Lung microvascular endothelial cell (primary cell): ENCODE data around the gene FGA. TPM values are rescaled to one million over a fixed set of nuclear protein-coding genes. Genes with fewer than 3 reads are reported as not detected.
A peak's percentile ranks its signal among the peaks of the same experiment; 100 is the strongest.

Experiments used
- DNase-seq, 2 donors: peaks; one replicate each; pipeline versions ENCODE4 v3.0.0 to v3.0.0-alpha.2; 2010; ENCODE audit warnings: low read depth in 2 of 2
- total RNA-seq: library from RNA; depleted of rRNA; stranded (reverse); fragments of >200 nt; gene quantifications from 2 replicates; pipeline ENCODE4 v1.2.1, GENCODE V29; 2014

FGA gene
- not detected in 2 replicates for total RNA-seq

DNA sequence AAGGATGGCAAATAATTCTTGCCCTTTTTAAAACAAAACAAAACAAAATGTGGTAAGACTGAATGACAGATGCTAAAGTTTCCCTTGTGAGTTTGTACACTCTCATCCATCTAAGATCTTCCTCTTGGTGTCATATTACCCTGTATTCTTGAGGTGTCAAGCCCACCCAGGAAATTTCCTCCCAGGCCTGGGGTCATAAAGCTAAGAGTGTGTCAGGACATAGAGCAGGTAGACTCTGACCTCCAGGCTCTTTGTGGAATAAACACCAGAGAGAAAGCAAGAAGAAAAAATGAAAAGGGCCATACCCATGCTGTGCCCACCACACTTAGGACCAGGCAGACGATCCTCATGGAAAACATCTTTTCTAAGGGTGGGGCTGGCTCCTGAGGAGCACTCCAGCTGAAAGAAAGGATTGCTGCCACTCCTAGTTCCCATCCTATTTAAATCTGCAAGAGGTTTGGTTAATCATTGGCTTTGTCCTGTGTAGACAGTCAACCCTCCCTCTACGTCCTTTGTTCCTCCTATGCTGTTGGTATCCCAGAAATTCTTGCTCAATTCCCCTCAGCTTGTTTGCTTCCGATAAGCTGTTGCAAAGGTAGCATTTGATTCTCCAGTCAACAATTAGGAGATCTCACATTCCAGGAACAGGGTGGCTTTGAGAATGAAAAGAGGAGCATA lies at the start of gene FGA:
TSS of gene FGA (minus strand) at position 414 of the 678 bp plus-strand sequence. CDS start at position 359, 55 bp downstream.
- DNase-seq, result no peak

DNA sequence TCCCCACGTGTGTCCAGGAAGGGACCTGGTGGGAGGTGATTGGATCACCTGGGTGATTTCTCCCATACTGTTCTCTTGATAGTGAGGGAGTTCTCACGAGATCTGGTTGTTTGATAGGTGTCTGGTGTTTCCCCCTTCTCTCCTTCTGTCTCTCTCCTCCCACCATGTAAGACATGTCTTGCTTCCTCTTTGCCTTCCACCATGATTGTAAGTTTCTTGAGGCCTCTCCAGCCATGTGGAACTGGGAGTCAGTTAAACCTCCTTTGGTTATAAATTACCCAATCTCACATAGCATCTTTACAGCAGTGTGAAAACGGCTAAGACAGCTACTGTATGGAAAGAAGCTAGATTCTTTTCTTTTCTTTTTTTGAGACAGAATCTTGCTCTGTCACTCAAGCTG lies 43.5 kb upstream of the FGA start:
- DNase-seq, result no peak

DNA sequence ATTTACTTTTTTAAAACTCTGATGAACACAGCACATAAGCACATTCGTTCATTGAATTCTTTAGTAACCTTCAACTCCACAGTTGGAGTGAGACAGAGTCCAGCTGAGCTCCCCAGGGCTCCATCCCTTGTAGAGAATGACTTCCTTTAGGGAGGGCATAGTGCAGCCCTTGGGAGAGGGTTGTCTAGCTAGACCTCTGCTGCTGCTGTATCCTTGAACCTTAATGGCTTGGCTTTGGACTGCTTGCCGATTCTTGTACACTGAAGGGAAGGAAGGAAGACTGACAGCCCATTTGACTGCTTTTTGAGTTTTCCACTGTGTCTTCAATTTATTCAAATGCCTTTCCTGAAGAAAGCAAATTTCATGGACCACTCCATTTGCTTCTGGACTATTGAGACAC lies 41.3 kb upstream of the FGA start:
- no peak for DNase-seq

DNA sequence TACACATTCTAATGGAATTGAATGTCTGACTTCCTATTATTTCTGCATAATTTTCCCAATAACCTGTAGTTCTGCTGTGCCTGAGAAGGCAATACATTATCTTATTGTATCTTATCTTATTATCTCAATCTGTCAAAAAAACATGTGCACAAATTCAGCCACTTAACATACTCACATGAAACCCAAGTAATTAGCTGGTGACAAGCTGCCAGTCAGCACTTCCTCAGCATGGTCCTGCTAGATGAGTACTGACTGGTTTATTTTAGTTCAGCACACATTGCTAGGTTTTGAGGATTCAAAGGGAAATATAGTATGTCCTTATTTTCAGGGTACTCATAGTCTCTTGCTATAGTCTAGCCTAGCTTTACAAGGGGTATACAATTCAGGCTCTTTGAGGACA lies 39.8 kb upstream of the FGA start:
- no peak for DNase-seq

DNA sequence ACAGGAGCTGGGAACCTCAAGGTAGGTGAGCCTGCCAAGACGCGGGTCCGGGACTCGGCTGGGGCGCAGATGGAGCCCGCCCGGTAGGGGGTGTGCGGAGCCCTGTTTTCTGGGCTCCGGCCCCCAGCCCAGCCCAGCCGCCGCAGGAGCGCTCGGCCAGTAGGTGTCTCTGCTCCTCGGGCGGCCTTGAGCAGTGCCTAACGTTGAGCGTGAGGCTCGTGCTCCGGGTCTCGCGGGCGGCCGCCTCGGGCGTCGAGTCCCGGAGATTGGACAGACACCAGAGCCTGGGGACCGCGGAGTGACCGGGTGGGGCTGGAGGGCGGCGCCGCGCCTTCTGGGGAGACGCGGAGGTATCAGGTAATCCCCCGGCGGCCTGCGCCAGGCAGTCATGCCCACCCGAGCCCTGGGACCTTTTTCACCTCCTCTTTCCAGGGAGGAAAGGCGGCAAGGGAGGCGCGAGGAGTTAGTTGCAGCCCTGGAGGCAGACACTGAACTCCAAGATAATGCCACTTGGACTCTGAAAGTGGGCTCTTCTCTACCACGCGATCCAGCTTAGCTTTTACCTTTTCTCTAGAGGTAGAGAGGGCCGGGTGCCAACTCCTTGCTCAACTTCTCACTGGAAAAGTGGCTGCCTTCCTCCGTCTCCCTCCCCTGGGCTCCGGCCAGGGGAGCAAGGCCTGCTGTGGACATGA lies 36.4 kb upstream of the FGA start:
- peak; percentile 30 to 40 for DNase-seq

DNA sequence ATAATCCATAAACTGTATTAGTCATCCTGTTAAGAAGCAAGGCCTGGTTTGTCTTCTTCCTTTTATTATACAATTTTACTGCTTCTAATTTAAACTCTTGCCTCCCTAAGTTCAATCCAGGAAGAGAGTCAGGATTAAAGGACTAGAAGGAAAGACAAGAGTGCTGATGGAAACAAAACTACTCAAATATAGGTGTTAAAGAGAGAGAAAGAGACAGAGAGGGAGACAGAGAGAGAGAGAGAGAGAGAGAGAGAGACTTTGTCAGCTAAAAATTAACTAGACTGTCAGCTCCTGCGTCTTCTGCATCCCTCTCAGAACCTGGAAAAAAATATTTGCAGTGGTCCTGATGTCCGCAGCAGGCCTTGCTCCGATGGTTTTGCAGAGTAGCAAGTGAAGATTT lies 35.4 kb upstream of the FGA start:
- no peak for DNase-seq

DNA sequence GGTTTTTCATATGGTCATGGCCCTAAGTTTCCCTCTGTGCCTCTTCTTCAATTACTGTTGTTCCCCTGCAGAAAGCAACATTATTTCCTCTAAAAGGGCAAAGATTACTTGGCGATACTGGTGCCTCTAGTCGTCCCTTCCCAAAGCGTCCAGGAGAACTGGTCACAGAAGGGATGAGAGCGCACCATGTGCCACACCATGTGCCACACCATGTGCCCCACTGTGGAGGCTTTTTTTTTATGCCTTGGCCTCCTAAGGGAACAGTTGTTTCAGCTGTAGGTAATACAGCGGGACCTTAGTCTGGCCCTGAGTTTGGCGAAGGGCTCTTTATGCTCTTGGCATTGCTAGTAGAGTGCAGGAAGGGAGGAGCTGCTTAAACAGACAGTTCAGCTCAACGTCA lies 33.5 kb upstream of the FGA start:
- DNase-seq, result no peak

DNA sequence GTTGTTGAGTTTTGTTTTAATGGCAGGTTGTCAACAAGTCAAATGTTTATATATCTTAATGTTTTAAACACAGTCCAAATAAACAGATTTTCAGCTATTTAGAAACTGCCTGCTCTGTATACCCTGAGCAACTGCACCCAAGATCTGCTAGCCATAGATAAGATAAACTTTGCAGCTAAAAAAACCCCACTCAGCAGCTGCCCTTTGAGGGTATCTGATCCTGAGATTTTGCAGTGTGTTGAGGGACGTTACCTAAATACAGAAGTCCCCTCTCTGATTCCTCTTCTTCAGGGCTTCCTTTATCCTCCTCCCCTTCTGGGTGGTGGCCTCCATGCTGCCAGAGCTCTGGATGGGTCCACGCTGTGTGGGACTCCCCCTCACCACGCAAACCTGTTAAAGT lies 32.9 kb upstream of the FGA start:
- DNase-seq, result no peak

DNA sequence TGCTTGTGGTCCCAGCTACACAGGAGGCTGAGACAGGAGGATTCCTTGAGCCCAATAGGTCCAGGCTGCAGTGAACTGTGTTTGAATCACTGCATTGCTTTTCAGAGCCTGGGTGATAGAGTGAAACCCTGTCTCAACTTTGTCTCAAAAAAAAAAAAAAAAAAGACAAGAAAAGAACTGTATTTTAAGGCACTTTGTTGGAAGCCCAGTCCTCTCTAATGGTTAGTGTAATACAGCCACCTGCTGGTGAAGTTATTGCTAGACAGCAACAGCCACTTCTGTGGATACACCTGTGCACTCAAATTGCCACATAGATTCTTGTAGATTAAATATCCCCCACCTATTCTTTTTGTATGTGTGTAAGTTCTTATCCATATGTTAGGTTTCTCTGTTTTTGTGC lies 32.1 kb upstream of the FGA start:
- DNase-seq, result peak; percentile 45 to 58

DNA sequence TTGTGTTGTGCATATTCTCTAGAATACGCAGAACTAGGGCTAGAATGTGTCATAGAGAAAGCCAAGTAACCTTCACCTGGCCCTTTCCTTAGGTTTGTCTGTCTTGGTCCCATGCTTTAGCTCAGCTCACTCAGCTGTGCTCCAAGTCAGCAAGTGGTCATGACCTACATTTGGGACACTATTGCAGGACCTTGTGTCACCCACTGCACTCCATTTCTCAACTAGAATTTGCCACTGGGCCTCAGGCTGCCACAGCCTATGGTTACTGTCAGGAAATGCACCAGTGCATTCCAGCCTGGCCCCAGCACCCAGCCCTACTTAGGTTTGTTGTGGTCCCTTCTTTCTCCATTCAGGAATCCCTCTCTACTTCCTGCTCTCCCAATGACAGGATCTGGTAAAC lies 29.6 kb upstream of the FGA start:
- DNase-seq, result no peak

DNA sequence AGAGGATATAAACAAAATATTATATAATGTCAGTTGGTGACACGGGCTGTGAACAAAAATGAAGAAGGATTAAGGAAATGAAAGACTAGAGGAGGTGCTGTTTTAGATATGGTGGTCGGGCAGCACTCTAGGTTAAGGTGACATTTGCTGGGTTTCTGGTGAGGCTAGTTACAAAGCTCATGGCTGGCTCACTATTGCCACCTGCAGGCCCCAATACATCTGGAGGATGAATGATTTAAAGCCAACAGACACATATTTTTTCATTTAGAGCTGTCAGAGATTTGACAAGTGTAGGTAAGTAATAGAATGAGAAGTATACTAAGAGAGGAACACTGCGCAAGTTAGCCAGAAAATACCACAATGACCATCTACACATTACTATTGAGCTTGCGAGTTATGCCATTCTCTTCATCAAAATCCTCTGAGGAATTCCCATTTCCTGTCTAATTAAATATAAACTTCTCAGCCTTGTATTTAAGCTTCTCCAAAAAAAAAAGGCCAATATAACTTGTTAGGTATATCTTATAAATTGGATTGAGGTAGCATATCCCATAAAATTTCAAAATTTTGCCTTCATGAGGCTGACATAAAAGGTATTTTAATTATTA lies 28.3 kb upstream of the FGA start:
- DNase-seq, result peak; percentile 50 to 70

DNA sequence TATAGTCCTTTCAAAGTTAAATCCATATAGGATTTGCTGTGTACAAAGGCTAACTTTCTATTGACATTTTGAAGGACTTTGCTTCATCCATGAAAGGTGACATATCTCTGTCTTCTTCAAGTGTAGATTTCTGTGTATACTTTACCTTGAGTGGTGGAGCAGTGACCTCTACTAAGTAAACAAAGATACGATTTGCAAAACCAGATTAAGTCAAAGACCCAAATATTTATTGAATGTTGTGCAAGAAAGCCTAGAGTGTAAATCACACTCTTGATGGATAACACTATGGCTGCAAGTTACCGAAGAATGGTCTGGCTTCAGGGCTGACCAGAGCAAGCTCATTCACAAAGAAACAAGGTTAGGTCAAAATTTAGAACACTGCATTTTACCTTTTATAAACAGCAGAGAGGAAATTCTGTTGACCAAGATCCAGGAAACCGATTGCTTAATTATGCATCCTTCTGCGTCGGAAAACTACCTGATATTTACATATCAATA lies 27.3 kb upstream of the FGA start:
- DNase-seq, result no peak

DNA sequence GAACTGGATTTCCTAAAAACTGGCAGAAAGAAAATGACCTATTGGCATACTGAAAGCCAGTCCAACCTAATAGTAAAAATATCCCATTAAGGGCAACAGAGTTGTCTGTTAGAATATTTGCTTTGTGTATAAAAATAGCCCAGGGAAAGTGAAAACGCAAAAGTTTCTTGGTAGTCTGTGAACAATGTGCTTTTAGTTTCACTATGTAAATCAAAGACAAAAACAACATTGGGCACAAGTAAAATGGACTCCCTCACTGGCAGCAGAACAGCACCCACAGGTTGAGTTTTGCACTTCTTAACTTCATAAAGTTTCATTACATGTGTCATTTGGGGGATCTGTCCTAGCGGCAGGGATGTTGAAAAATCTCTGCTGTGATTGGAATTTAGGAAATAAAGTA lies 26.2 kb upstream of the FGA start:
- peak in 1 of 2 donors; percentile 3 for DNase-seq

DNA sequence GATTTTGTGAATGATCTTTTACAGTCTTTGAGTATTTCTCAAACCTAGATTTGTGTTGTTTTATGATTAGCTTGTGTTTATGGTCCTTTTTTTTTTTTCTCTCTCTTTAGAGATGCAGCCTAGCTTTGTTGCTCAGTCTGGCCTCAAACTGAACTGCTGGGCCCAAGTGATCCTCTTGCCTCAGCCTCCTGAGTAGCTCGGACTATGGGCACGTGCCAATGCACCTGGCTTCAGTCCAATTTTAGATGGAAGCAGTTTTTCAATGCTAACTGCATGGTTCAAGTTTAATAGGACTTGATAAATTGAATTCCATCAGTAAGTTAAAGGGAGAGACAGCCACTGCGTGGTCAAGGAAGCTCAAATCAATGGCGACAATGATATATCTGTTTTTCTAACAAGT lies 25.7 kb upstream of the FGA start:
- DNase-seq, result peak in 1 of 2 donors; percentile 2

DNA sequence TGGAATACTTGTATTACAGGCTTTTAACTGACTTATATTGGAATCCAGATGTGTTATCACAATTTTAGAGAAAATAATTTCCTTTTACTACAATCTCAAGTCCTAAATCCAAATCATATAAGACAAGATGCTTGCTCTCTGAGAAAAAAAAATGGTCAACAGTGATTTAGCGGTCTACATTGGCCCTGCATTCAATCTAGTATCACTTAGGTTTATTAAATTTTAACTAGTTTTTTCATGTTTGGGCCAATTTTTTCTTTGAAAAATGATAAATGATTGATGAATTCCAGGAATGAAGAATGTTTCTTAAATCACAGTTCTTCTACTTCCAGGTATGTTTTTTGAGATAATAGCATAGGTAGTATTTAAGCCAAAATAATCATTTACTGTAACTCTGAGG lies 24.7 kb upstream of the FGA start:
- no peak for DNase-seq

DNA sequence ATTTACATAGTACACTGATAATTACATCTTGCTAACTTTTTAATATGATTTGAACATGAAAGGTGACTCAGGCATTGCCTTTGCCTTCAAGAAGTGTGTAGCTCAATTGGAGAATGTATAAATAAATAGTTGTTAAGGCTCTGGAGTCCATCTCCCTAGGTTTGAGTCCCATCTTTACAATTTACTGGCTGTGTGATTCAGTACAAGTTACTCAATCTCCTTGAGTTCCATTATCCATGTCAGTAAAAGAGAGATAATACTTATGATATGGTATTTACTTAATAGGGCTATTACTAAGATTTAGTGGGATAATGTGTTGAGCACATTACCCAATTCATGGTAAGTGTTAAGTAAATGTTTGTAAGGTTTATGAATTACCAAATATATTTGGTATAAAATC lies 23.8 kb upstream of the FGA start:
- DNase-seq, result no peak

DNA sequence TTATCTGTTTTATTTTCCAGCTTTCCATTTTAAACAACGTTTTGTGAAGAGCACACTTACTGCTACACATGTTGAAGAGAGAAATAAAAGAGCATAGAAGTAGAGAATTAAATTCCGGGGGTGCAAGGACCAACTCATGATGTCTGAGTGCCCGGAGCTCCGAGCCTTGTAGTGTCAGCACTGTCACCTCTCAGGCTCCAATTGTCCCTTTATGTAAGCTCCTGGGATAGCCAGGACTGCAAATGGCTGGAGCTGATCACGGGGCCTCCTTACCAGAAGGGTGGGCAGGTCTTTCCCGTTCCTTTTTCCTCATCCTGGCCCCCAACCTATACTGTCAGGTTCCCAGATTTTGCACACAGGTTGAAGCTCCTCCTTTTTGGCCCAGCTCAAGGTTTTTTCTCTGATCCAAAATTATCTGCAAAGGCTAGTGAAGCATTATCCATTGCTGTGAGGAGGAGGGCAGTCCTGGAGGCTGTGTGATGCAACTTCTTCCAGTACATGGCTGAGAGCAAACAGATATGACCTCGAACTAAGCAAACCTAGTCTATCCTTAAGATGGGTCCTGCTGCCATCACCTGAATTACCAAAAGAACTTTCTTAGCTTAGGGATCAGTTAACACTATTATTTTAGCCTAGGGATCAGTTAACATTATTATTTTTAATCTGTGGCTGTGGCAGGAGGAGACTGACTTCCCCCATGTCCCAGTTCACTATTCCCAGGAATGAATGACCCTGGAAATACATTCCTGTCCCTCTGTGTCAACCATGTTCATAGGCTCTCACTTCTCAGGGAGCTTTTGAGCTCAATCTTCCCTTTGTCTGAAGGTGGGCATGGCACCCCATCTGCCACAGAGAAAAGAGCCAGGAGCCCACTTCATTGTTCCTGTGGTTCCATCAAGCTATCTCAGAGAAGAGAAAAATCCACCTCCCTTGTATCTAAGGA lies 22.2 kb upstream of the FGA start, which contains the start of gene FGG:
TSS of gene FGG (minus strand) at position 185 of the 943 bp plus-strand sequence. CDS start at position 138, 47 bp downstream.
- DNase-seq, result no peak

DNA sequence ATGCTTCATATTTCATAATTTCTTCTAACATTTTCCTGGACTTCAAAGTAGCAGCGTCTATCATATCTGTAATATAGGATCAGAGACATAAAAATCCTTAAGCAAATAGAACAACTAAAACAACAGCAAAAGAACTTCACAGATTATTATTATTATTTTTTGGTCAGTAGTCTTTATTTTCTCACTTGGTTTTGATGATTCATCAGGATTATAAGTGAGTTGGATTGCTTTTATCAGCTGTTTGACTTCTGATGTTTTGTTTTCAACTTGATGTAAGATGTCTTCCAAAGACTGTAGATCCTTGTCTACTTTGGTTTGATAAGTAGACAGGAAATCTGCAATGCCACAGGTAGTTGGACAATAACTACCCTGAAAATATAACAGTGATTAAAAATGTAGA lies 21.3 kb upstream of the FGA start:
- no peak for DNase-seq

DNA sequence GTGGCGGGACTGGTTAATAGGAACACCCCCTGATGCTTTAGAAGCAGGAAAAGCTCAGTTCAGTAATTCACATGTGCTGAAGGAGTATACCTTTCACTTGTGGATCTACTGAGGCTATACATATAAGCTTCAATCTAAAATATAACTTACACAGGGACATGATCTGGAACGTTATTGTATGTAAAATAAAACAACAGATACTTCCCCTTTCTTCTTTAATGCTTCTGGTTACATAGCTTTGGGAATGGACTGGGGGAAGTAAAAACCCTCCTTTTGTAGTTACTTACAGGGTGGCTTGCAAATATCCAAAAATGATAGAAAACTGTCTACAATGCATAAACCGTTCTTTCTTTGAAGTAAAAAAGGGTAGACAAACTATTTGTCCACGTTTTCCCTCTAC lies 20.0 kb upstream of the FGA start:
- no peak for DNase-seq

DNA sequence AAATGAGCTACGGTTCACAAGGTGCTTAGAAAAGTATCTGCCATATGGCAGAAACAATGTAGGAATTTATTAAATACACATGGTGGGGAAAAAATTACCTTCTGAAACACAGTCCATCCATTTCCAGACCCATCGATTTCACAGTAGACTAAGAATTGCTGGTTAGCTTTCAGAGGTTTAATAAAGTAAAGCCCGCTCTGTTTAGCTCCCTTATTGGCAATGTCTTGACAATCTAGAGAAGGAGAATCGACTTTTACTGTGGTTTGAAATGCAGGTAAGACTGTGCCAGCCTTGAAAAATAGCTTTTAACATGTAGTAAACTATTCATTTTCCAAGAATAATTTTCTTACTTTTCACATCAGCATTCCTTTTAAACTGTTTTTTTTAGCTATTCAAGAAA lies 19.0 kb upstream of the FGA start:
- no peak for DNase-seq
